Measurements from ENCODE around the gene NT5C2. TPM values are rescaled to one million over a fixed set of nuclear protein-coding genes. Genes with fewer than 3 reads are reported as not detected.
"Not testable (repeated sequence)": the region's sequence is repeated elsewhere in the genome, so short reads cannot be mapped to it uniquely, and the experiment has no call there.

Gene NT5C2
- total RNA-seq, 1 experiment from 2014 or later: 52.2 TPM

DNA sequence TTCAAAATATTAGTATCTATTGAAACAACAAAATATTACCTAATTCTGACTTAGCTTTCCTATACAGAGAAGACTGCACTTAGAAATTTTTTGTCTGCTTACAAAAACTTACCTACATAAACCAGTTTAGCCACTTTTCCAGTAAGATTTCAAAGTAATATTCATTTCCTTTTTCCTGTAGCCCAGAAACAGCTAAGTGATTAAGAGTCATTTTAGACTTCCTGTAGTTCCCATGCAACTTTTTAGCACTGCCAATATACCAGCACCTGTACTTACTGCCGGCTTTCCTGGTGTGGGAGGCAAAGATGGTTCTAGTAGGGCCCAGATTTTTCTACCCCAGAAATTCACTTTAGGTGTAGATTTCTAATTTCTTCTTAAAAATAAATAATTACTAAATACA is 21.8 kb downstream of the NT5C2 start:
- CTCF ChIA-PET: interaction anchor here (0.8 kb wide), 1 partner anchor 16 kb away, joined by 3 read pairs; no protein-coding TSS in a partner anchor
- POLR2A ChIA-PET: interaction anchor here (0.5 to 6.3 kb wide), 3 partner anchors 13 to 197 kb away, joined by 3 to 49 read pairs (median 5); partner anchors contain the start of gene NT5C2
- no peak overlapping the region for H3K4me3 Mint-ChIP-seq (ENCODE audit: unreplicated experiment)
- BruUV-seq (replicated peaks): no TSS peak
- DNase-seq (ENCODE audit: unreplicated experiment): no peak
- H3K36me3 Mint-ChIP-seq (ENCODE audit: insufficient read depth, unreplicated experiment): peaks cover 52% of the 10 kb centered on the region
- no peak overlapping the region for H3K27ac Mint-ChIP-seq (ENCODE audit: low read depth, unreplicated experiment)
- TF ChIP-seq, protein P1, sequence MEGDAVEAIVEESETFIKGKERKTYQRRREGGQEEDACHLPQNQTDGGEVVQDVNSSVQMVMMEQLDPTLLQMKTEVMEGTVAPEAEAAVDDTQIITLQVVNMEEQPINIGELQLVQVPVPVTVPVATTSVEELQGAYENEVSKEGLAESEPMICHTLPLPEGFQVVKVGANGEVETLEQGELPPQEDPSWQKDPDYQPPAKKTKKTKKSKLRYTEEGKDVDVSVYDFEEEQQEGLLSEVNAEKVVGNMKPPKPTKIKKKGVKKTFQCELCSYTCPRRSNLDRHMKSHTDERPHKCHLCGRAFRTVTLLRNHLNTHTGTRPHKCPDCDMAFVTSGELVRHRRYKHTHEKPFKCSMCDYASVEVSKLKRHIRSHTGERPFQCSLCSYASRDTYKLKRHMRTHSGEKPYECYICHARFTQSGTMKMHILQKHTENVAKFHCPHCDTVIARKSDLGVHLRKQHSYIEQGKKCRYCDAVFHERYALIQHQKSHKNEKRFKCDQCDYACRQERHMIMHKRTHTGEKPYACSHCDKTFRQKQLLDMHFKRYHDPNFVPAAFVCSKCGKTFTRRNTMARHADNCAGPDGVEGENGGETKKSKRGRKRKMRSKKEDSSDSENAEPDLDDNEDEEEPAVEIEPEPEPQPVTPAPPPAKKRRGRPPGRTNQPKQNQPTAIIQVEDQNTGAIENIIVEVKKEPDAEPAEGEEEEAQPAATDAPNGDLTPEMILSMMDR (IDR thresholded peaks at IDR 0.05; ENCODE audit: unreplicated experiment): no peak
- no peaks in the 10 kb centered on the region for H3K9me3 Mint-ChIP-seq (ENCODE audit: unreplicated experiment)
- no peaks in the 10 kb centered on the region for H3K27me3 Mint-ChIP-seq (ENCODE audit: insufficient read depth, unreplicated experiment)
- no peaks in the 10 kb centered on the region for H3K4me1 Mint-ChIP-seq (ENCODE audit: insufficient read depth, unreplicated experiment)
- intact Hi-C loops (cut with micrococcal nuclease): no loop called here

DNA sequence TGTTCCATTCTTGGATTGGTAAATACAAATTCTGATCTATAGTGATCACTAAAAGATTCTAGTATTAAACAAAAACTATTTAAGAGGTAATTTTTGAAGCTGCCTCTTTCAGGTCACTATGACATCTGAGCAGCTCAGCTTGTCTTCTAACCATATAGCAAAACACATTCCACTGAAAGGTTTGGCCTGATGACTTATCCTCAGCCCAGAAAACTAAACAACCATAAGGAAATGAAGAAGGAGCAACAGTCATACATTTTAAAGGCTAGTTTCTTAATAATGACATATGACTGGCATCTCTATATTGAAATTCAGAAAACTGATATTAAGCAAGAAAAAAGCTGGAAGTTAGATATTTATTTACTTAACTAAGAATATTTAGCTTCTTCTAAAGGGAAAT is 24.6 kb downstream of the NT5C2 start:
- peak overlapping the region; percentile 81 for H3K27ac Mint-ChIP-seq (ENCODE audit: low read depth, unreplicated experiment)
- no TSS peak for BruUV-seq (replicated peaks)
- POLR2A ChIA-PET: interaction anchor here (0.5 to 6.3 kb wide), 9 partner anchors 10 to 178 kb away, joined by 3 to 49 read pairs (median 4); partner anchors contain the start of gene NT5C2
- intact Hi-C loops (cut with micrococcal nuclease): no loop called here
- no peaks in the 10 kb centered on the region for H3K9me3 Mint-ChIP-seq (ENCODE audit: unreplicated experiment)
- CTCF ChIA-PET: interaction anchor here (0.6 to 1.0 kb wide), 3 partner anchors 76 to 718 kb away, joined by 3 to 4 read pairs (median 4); no protein-coding TSS in a partner anchor
- H3K27me3 Mint-ChIP-seq (ENCODE audit: insufficient read depth, unreplicated experiment): no peaks in the 10 kb centered on the region
- peak; percentile 50 for DNase-seq (ENCODE audit: unreplicated experiment)
- H3K4me3 Mint-ChIP-seq (ENCODE audit: unreplicated experiment): no peak overlapping the region
- H3K36me3 Mint-ChIP-seq (ENCODE audit: insufficient read depth, unreplicated experiment): peaks cover 50% of the 10 kb centered on the region
- H3K4me1 Mint-ChIP-seq (ENCODE audit: insufficient read depth, unreplicated experiment): no peaks in the 10 kb centered on the region
- TF ChIP-seq, protein P1 (IDR thresholded peaks at IDR 0.05; ENCODE audit: unreplicated experiment): no peak

DNA sequence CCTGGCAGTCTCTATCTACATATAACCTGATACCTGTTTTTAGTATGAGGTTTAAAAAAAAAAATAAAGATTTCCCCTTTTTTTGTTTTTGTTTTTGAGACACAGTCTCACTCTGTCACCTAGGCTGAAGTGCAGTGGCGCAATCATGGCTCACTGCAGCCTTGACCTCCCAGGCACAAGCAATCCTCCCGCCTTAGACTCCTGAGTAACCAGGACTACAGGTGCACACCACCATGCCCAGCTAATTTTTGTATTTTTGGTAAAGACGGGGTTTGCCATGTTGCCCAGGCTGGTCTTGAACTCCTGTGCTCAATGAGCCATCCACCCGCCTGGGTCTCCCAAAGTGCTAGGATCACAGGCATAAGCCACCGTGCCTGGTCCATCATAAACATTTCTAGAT is 25.5 kb downstream of the NT5C2 start:
- ChIA-PET CTCF (interaction anchor here (0.7 to 1.0 kb wide), 2 partner anchors 77 to 183 kb away, joined by 3 to 4 read pairs; no protein-coding TSS in a partner anchor), POLR2A (interaction anchor here (0.6 to 6.3 kb wide), 8 partner anchors 8 to 77 kb away, joined by 3 to 49 read pairs (median 4); partner anchors contain the start of gene NT5C2)
- H3K36me3 Mint-ChIP-seq (ENCODE audit: insufficient read depth, unreplicated experiment): peaks cover 42% of the 10 kb centered on the region
- intact Hi-C loops (cut with micrococcal nuclease); H3K27me3 Mint-ChIP-seq (ENCODE audit: insufficient read depth, unreplicated experiment); H3K4me3 Mint-ChIP-seq (ENCODE audit: unreplicated experiment); H3K4me1 Mint-ChIP-seq (ENCODE audit: insufficient read depth, unreplicated experiment); H3K9me3 Mint-ChIP-seq (ENCODE audit: unreplicated experiment); BruUV-seq (replicated peaks); DNase-seq (ENCODE audit: unreplicated experiment): not testable (repeated sequence)
- H3K27ac Mint-ChIP-seq (ENCODE audit: low read depth, unreplicated experiment): peak overlapping the region; percentile 81

DNA sequence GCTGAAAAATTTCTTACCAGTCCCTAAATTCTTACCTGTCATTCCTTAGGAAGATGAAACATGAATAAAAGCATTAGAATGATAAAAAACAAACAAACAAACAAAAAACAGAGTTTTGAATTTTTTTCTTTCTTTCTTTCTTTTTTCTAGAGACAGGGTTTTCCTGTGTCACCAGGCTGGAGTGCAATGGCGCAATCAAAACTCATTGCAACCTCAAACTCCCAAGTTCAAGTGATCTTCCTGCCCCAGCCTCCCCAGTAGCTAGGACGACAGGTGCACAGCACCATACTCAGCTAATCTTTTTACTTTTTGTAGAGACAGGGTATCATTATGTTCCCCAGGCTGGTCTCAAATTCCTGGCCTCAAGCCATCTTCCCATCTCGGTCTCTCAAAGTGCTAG is 26.5 kb downstream of the NT5C2 start:
- Mint-ChIP-seq H3K27ac (ENCODE audit: low read depth, unreplicated experiment) (no peak overlapping the region), H3K4me3 (ENCODE audit: unreplicated experiment) (no peak overlapping the region), H3K36me3 (ENCODE audit: insufficient read depth, unreplicated experiment) (peaks cover 45% of the 10 kb centered on the region), H3K9me3 (ENCODE audit: unreplicated experiment) (no peaks in the 10 kb centered on the region), H3K27me3 (ENCODE audit: insufficient read depth, unreplicated experiment) (no peaks in the 10 kb centered on the region), H3K4me1 (ENCODE audit: insufficient read depth, unreplicated experiment) (no peaks in the 10 kb centered on the region)
- DNase-seq (ENCODE audit: unreplicated experiment): no peak
- TF ChIP-seq, protein P1 (IDR thresholded peaks at IDR 0.05; ENCODE audit: unreplicated experiment): no peak
- POLR2A ChIA-PET: interaction anchor here (1.0 to 6.3 kb wide), 2 partner anchors 11 to 26 kb away, joined by 5 to 49 read pairs; partner anchors contain the start of gene NT5C2
- no TSS peak for BruUV-seq (replicated peaks)
- CTCF ChIA-PET: interaction anchor here (1.2 kb wide), 1 partner anchor 11 kb away, joined by 4 read pairs; no protein-coding TSS in a partner anchor
- intact Hi-C loops (cut with micrococcal nuclease): no loop called here

DNA sequence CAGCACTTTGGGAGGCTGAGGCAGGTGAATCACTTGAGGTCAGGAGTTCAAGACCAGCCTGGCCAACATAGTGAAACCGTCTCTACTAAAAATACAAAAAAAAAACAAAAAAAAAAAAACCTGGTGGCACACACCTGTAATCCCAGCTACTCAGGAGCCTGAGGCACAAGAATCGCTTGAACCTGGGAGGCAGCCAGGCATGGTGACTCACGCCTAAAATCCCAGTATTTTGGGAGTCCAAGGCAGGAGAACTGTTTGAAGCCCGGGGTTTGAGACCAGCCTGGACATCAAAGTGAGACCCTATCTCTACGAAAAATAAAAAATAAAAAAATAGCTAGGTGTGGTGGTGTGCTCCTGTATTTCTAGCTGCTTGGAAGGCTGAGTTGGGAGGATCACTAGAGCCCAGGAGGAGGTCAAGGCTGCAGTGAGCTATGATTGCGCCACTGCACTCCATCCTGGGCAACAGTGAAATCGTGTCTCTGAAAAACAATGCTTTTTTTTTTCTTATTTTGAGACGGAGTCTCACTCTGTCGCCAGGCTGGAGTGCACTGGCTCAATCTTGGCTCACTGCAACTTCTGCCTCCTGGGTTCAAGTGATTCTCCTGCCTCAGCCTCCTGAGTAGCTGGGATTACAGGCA is 29.2 kb downstream of the NT5C2 start:
- ChIA-PET POLR2A (interaction anchor here (0.7 to 2.6 kb wide), 3 partner anchors 10 to 71 kb away, joined by 3 to 9 read pairs (median 3); no protein-coding TSS in a partner anchor), CTCF (interaction anchor here (0.8 to 0.9 kb wide), 2 partner anchors 262 to 285 kb away, joined by 3 read pairs; no protein-coding TSS in a partner anchor)
- H3K27me3 Mint-ChIP-seq (ENCODE audit: insufficient read depth, unreplicated experiment); H3K4me1 Mint-ChIP-seq (ENCODE audit: insufficient read depth, unreplicated experiment); H3K9me3 Mint-ChIP-seq (ENCODE audit: unreplicated experiment); H3K4me3 Mint-ChIP-seq (ENCODE audit: unreplicated experiment); BruUV-seq (replicated peaks); intact Hi-C loops (cut with micrococcal nuclease); H3K27ac Mint-ChIP-seq (ENCODE audit: low read depth, unreplicated experiment): not testable (repeated sequence)
- H3K36me3 Mint-ChIP-seq (ENCODE audit: insufficient read depth, unreplicated experiment): peaks cover 33% of the 10 kb centered on the region
- peak; percentile 71 for DNase-seq (ENCODE audit: unreplicated experiment)
